Measurements from ENCODE around the gene SELENOW.
"Not testable (repeated sequence)": the region's sequence is repeated elsewhere in the genome, so short reads cannot be mapped to it uniquely, and the experiment has no call there.

Gene SELENOW

DNA sequence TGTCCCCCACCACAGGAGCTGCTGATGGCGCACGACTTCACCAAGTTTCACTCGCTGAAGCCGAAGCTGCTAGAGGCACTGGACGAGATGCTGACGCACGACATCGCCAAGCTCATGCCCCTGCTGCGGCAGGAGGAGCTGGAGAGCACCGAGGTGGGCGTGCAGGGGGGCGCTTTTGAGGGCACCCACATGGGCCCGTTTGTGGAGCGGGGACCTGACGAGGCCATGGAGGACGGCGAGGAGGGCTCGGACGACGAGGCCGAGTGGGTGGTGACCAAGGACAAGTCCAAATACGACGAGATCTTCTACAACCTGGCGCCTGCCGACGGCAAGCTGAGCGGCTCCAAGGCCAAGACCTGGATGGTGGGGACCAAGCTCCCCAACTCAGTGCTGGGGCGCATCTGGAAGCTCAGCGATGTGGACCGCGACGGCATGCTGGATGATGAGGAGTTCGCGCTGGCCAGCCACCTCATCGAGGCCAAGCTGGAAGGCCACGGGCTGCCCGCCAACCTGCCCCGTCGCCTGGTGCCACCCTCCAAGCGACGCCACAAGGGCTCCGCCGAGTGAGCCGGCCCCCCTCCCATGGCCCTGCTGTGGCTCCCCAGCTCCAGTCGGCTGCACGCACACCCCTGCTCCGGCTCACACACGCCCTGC, 37.5 kb upstream of the SELENOW start:
- DNase-seq (ENCODE audit: low read depth): no peak
- H3K4me3 ChIP-seq (ENCODE audit: low read length): no peak overlapping the region
- TF ChIP-seq CTCF (IDR thresholded peaks at IDR 0.05; ENCODE audit: insufficient read depth, low read depth, low read length, missing control alignments): no peak

GRCh38 chr19:47741544-47742140, 36.9 kb upstream of the SELENOW start:
- no peak for TF ChIP-seq CTCF (IDR thresholded peaks at IDR 0.05; ENCODE audit: insufficient read depth, low read depth, low read length, missing control alignments)

GRCh38 chr19:47742634-47743033, 35.9 kb upstream of the SELENOW start:
- no peak for DNase-seq (ENCODE audit: low read depth)
- H3K4me3 ChIP-seq (ENCODE audit: low read length): no peak overlapping the region
- no peak for TF ChIP-seq CTCF (IDR thresholded peaks at IDR 0.05; ENCODE audit: insufficient read depth, low read depth, low read length, missing control alignments)

More at GRCh38 chr19:47741544-47742140, 36.9 kb upstream of the SELENOW start:
- no peak overlapping the region for H3K4me3 ChIP-seq (ENCODE audit: low read length)
- no peak for DNase-seq (ENCODE audit: low read depth)

- H3K4me3 ChIP-seq (ENCODE audit: low read length): peak within 1 kb of the TSS; percentile 62
- peak; percentile 97 for DNase-seq (ENCODE audit: low read depth)
- no peak for TF ChIP-seq CTCF (IDR thresholded peaks at IDR 0.05; ENCODE audit: insufficient read depth, low read depth, low read length, missing control alignments)
Measured at GRCh38 chr19:47745010-47745901, 33.2 kb upstream of the SELENOW start, which contains the start of gene NOP53. TSS of gene NOP53 (plus strand) at chr19:47745546. CDS start at chr19:47745560, 14 bp downstream.

DNA sequence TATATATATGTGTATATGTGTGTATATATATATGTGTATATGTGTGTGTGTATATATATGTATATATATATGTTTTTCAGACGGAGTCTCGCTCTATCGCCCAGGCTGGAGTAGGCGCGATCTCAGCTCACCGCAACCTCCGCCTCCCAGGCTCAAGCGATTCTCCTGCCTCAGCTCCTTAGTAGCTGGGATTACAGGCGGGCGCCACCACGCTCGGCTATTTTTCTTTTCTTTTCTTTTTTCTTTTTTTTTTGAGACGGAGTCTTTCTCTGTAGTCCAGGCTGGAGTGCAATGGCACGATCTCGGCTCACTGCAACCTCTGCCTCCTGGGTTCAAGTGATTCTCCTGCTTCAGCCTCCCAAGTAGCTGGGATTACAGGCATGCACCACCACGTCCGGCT, 32.4 kb upstream of the SELENOW start:
- not testable (repeated sequence) for DNase-seq (ENCODE audit: low read depth)
- H3K4me3 ChIP-seq (ENCODE audit: low read length): peak overlapping the region; percentile 62

- no peak overlapping the region for H3K4me3 ChIP-seq (ENCODE audit: low read length)
- TF ChIP-seq CTCF (IDR thresholded peaks at IDR 0.05; ENCODE audit: insufficient read depth, low read depth, low read length, missing control alignments): no peak
- DNase-seq (ENCODE audit: low read depth): no peak
Measured at GRCh38 chr19:47749326-47749725, 29.2 kb upstream of the SELENOW start.

GRCh38 chr19:47750752-47751151, 27.8 kb upstream of the SELENOW start:
- no peak for DNase-seq (ENCODE audit: low read depth)
- TF ChIP-seq CTCF (IDR thresholded peaks at IDR 0.05; ENCODE audit: insufficient read depth, low read depth, low read length, missing control alignments): no peak
- no peak overlapping the region for H3K4me3 ChIP-seq (ENCODE audit: low read length)
